HL-60/S4 treated with phorbol 12-myristate 13-acetate at 8.2 ng/mL for 4 days and 3 days (cell line): Measurements from ENCODE around the gene LARP1B.
"Not testable (repeated sequence)": the region's sequence is repeated elsewhere in the genome, so short reads cannot be mapped to it uniquely, and the experiment has no call there.

Experiments
- in situ Hi-C: fragments of 300-500 bp; cut with MboI; formaldehyde crosslinking; loops from 2 replicates; pipeline ENCODE4 v1.15.0; 2022; ENCODE audit warnings: low sequenced_read_pairs

The LARP1B gene

GRCh38 chr4:128220286-128221235, 159.4 kb downstream of the LARP1B start:
- in situ Hi-C loops, result no loop called here

DNA sequence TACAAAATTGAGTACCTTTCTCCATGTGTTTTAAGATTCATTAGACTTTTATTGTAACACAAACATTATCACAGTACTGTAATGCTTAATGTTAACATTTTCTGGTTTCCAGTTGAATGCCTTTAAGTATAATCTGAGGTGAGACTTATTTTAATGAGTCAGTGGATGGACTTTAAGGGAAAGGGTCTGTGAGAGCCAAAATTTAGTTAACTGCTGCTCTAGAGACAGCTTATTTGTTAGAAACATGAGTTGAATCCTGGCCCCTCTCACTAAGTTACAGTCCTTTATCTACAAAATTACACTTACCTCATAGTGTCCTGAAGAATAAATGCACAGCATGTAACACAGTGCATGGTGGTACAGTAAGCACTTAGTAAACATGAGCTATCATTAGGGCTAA, 160.5 kb downstream of the LARP1B start:
- in situ Hi-C loops, result no loop called here

DNA sequence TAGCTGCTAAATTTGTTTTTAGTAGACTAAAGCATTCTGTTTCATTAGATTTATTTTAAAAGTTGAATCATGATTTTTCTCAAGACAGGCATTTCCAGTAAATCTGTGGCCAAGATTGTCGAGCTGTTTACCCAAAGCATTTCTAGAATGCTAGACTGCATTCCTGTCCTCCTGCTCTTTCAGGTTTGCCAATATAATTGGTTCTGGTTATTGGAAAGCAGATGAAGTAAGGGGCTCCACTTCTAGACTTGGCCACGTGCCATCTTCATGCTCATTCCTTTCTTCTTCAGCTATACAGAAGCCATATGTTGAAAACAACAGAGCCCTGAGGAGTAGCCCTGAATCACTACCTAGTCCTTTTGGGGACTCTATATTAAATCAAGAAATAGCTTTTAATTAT, 164.0 kb downstream of the LARP1B start:
- in situ Hi-C loops, result no loop called here

- in situ Hi-C loops, result no loop called here
Measured at GRCh38 chr4:128227991-128228571, 167.0 kb downstream of the LARP1B start.

DNA sequence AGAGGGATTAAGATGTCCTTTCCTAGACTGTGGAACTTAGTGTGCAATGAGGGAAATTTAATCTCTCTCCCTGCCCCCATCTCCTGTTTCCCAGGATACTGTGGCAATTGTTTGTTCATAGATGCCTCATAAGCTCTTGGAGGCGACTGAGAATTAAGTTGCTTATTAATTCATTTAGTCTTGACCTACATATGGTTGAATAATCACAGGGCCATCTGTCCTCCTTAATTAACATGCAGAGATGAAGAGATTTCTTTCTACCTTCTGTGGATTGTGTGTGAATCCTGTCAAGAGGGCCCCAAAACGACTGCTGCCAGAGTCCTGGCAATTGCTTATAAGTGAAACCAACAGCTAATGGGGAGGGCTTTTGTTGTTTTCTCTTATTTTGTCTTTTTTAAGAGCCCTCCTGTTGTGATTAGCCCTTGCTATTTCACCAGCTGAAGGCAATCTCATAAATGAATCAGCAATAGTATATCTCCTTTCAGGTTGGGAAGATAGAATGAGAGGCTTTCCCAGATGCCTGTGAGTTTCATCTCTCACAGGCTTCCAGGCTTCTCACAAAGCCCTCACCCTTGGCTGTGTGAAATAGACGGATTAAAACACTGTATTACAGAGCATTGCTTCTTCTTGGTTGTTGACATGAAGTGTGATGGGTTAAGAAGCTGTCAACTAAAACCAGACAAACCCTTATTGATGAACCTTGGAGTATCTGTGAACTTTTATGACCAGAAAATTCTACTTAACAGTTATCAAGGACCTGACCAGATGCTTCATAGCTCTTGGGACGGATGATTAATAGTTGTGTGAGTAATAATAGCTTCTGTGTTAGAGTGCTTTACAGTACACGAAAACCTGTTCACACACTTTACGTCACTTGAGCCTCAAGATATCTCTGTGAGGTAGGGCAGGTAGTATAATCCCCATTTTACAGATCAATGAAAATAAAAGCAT, 168.0 kb downstream of the LARP1B start:
- in situ Hi-C loops, result no loop called here

GRCh38 chr4:128232719-128233118, 171.6 kb downstream of the LARP1B start:
- in situ Hi-C loops, result no loop called here

DNA sequence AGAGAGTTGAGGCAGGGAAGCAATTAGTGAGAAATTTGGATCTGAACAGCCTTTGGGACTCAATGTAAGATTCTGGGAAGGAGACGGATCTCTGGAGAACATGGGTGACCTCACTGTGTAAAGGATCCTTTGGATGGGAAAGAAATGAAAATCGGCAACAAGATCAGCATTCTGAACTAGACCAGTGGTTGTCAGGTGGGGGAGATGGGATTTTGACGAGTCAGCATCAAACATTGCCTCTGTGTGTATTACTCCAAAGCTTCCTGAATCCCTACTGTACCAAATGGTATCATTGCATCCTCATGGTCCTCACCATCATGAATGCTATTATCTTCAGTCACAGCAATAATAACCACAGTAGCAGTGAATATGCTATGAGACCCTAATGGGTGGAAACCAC, 173.7 kb downstream of the LARP1B start:
- in situ Hi-C loops, result no loop called here

- in situ Hi-C loops, result no loop called here
Measured at GRCh38 chr4:128241019-128241418, 179.9 kb downstream of the LARP1B start.

- in situ Hi-C loops, result no loop called here
Measured at GRCh38 chr4:128241425-128241913, 180.4 kb downstream of the LARP1B start.

GRCh38 chr4:128241981-128242380, 180.9 kb downstream of the LARP1B start:
- in situ Hi-C loops, result no loop called here

DNA sequence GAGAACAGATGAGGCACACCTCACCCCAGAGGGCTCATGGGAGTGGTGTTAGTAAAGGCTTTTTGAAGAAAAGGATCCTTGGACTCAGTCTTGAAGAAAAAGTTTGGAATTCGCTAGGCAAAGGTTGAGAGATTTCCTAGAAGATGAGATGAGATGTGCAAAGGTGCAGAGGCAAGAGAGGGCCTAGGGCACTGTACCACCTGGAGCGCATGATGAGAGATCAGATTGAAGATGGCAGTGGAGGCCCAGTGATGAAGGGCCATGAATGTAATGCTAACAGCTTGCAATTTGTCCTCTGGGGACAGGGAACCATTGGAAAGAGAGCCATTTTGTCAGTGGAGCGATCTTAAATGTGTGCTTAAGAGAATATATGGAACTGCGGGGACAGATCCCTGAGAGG, 181.5 kb downstream of the LARP1B start:
- in situ Hi-C loops, result no loop called here

GRCh38 chr4:128244379-128244778, 183.3 kb downstream of the LARP1B start:
- in situ Hi-C loops, result no loop called here

DNA sequence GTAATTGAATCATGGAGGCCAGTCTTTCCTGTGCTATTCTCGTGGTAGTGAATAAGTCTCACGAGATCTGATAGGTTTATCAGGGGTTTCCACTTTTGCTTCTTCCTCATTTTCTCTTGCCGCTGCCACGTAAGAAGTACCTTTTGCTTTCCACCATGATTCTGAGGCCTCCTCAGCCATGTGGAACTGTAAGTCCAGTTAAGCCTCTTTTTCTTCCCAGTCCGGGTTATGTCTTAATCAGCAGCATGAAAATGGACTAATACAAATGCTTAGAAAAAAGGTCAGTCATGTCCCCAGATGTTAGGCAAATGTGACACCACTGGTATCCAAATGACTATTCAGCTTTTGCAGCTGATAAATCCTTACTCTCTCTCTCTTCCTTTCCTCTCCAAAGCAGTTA, 184.3 kb downstream of the LARP1B start:
- in situ Hi-C loops, result not testable (repeated sequence)

DNA sequence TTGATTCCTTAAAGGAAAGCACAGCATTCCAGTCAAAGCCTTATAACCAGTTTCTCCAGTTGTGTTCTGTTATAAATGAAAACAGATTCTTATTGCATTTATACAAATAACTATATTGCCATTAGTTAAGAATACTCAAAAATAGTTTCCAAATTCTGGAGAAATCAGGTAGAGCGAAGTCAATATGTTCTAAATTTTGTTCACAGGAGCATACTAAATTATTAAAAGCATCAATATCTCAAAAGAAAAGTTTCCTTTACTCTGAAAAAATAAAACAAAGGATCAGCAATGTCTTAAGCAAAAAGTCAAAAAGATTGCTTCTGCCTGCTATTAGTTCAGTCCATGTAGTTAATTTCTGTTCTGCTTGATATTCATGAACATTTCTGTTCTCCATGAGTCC, 186.8 kb downstream of the LARP1B start:
- in situ Hi-C loops, result no loop called here

DNA sequence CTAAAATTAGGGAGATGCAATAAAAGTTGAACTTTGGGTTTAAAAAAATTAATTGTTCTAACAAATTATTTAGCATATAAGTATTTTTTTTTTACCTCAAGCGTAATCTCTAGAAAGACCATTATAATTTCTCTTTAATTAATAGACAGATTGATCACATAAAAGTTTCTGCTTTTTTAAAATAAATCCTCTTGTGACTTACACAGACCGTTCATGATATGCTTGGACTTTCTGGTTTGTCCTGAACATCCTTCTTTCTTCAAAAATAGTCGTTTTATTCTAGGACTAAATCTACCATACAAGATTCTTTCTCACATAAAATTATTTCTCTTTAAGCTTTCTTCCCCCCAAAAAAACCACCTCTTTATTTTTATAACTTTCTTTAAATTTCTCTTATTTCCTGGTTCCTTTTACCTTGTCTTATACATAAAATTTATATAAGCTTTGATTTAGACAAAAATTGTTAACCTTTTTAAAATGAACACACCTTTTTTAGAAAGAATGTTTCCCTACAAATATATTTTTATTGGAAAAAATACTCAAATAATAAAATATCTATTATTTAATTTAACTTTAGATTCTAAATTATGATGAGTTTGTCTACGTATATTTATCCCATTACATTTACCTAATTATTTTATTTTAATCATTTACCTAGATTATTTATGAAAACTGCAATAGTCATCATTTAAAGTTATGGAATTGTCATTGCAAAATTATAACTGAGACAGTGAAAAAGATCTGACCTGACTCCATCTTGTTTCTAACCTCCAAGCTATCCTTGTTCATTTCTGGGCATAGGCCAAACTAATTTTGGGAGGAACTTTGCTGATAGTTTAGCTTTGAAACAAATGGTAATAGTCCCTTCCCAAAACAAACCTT, 188.9 kb downstream of the LARP1B start:
- in situ Hi-C loops, result no loop called here

- in situ Hi-C loops, result no loop called here
Measured at GRCh38 chr4:128255906-128256305, 194.8 kb downstream of the LARP1B start.

GRCh38 chr4:128256539-128256938, 195.4 kb downstream of the LARP1B start:
- in situ Hi-C loops, result no loop called here

DNA sequence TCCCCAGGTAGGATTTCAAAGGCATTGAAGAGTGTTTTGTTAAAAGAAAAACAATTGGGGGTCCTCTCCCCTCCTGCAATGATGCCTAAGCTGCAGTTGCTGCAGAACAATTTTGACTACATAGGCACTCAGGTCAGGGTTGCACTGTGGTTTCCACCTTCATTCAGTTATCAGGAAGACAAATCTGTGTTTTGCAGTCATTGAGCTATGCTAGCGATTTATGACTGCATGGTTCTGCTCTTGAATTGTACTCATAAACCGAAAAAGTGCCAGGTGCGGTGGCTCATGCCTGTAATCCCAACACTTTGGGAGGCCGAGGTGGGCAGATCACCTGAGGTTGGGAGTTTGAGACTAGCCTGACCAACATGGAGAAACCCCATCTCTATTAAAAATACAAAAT, 197.1 kb downstream of the LARP1B start:
- in situ Hi-C loops, result not testable (repeated sequence)

- in situ Hi-C loops, result not testable (repeated sequence)
Measured at GRCh38 chr4:128259889-128260288, 198.8 kb downstream of the LARP1B start.
